GM19452 (cell line): ENCODE data around the gene VEPH1.

Experiments
- ATAC-seq: cut with Tn5 transposase; IDR thresholded peaks from one replicate; pipeline ENCODE4 v1.9.1; 2021; ENCODE audit not compliant: unreplicated experiment

The VEPH1 gene

GRCh38 chr3:157274644-157275137, 228.5 kb downstream of the VEPH1 start:
- ATAC-seq = no peak

- ATAC-seq = no peak
Measured at GRCh38 chr3:157271283-157271882, 231.8 kb downstream of the VEPH1 start.

DNA sequence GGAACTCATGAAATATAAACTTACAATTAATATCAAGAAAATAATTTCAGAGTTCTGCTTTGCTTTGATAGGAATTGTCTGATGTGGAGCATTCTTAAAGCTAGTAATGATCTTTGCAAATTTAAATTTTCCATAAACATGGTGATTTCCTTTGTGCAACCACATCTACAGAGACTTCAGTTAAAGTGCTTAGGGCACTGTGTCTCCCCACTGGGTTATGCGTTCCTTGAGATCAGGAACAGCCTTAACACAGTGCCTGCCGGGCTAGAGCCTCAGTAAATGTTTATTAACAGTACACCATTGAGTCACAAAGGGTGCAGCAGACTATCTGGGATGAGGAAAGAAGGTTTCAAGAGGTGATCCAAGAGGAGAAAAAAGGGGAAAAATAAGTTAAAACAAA, 235.2 kb downstream of the VEPH1 start:
- no peak for ATAC-seq

DNA sequence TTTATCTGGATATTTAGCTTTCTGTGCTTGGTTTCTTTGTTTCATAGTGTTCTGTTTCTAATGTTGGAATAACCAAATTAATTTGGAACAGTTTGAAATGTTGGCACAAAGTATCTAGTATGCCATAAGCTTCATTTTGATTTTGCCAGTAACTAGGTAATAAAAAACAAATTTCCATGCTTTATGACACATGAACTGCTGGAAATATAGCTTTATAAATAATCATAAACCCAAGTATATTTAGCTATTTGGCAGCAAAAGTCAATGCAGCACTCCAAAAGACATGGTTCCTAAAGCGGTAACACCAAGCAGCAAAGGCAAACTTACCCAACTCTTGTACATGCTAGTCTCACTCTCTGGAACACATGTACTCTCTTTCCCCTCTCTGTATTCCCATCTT, 237.3 kb downstream of the VEPH1 start:
- ATAC-seq = no peak

GRCh38 chr3:157263027-157263426, 240.2 kb downstream of the VEPH1 start:
- ATAC-seq = no peak

DNA sequence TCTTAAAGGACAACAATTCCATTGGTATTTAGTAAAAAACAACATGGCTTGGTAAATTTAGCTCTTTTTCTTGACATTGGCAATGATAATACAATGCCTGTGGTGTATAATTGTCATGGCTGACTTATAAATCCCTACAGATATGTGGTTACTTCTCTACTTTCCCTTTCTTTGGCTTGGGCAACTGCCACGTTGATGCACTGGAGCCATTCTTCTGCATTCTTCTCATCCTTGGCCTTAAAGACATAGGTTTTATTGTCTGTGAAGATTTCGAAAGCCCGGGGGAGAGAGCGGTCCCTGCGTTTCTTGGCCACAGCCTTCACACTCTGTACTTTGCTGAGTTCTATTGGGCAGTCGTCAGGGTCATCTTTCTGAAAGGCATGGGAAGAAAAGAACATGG, 242.2 kb downstream of the VEPH1 start:
- no peak for ATAC-seq

GRCh38 chr3:157259825-157260224, 243.4 kb downstream of the VEPH1 start:
- ATAC-seq = no peak

DNA sequence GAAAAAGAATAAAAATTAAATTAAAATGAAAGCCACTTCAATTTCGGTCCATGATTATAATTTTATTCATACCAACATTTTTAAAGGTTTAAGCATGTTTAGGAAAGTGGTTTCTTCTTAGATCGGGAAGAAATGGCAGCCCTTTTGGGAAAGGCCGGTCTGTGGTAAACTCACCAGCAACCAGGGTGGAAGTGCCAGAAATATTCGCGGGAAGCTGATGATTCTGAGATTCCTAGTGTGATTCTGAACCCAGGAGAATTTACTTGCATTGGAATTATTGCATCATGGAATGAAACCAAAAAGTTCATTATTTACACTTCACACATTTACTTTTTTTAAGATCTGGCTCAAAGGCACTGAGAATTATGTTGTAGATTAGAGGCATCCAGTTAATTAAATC, 246.1 kb downstream of the VEPH1 start:
- ATAC-seq = no peak

- ATAC-seq = no peak
Measured at GRCh38 chr3:157255797-157256196, 247.4 kb downstream of the VEPH1 start.

- no peak for ATAC-seq
Measured at GRCh38 chr3:157251685-157252084, 251.5 kb downstream of the VEPH1 start.

DNA sequence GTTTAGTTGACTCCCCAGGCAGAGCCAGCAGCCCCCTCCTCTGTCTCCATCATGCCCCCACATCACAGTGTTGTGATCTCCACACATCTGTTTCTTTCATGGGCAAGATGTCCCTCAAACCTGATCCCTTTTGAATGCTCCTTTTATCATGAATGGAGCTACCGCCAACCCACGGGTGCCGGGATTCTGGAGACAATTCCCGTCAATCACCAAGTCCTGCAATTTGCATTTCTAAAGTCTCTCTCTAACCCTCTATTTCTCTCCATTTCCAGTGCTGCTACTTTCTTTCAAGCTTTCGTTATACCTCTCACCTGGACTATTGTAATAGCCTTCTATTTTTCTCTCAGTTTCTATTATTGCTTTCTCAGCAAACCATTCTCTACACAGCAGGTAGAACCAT, 253.6 kb downstream of the VEPH1 start:
- ATAC-seq = no peak

GRCh38 chr3:157248590-157249422, 254.4 kb downstream of the VEPH1 start:
- ATAC-seq = no peak

DNA sequence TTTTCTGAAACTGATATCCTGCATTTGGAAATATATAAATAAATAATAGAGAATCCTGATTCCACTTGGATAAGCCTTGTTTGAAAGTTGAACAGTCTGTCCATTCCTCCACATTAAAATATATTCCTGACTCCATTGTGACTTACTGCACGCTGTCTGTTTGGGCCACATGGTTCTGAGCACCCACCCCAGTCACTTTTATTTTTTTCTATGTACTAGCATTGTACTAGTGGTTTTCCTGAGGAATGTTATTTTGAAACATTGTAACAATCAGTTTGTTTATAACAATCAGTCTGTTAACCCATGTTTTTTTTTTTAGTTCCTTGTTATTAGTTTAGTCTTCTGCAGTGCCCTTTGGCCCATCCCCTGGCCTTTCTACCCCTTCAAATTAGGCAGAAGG, 255.8 kb downstream of the VEPH1 start:
- no peak for ATAC-seq

DNA sequence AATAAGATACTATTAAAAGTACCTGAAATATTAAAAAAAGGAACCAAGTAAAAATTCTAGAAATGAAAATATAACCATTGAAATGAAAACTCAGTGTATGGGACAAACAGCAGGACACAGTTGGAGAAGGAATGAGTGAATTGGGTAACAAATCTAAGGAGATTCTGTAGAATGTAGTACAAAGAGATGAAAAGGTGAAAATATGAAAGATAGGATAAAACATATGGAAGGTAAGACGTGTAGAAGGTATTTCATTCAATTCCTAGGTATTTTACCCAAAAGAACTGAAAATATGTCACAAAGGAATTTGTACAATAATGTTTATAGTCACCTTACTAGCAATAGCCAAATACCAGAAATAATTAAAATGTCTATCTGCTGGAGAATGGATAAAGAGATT, 260.4 kb downstream of the VEPH1 start:
- ATAC-seq = no peak

DNA sequence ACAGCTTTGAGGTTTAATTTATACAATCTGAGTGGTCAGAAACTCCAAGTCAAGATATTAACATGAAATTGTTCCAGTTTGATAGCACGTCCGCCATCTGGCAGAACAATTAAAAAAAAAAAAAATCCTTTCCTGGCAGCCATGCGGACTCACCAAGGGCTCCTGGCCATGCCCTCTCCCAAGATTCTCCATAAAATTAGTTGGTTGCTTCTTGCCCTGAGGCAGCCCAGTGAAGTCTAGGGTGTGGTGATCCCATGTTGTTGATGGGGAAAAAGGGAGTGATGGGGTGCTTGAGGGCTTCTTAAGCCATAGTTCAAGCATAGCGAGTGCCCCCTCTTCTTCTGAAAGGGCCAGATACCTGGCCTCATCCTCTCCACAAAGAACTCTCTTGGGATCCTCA, 261.6 kb downstream of the VEPH1 start:
- no peak for ATAC-seq

DNA sequence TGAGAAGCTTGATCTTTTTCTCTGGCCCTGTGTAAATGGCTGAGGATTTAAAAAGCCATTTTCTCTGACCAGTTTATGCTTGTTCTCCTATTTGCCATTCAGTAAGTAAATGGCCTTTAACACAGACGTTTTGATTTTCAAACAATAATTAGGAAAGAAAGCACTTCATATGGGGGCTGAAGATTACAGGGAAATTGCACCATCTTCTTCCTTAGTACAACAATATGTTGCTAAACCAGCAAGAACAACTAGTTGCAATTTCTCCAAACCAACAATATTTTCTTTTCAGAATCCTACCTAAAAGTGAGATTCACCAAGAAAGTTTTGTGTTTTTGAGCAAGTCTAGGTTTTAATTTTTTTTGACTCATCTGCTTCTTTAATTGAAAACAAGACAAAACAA, 262.8 kb downstream of the VEPH1 start:
- ATAC-seq = no peak

DNA sequence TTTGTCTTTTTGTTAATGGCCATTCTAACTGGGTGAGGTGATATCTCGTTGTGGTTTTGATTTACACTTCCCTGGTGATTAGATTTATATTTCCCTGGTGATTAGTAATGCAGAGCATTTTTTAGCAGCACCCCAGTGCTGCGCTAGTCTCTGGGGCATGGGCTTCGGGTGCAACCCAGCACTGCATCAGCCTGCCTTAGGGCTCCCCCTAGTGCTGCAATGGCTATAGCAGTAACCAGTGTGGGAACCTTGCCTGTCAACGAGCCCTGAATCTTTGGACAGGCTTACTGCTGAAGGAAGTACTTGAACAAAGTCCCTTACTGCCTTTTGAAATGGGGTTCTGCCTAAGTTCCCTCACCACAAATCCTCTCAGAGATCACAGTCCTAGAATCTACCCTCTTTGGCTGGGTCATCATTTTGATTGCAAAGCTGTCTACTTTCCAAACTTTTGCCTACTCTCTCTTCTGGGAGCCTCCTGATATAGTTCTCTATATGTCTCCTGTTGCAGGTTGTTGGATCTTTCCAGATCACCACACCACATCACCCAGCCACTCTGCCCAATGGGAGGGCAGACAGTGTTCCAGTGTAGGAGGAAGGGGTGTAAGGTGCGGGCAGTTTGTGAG, 264.0 kb downstream of the VEPH1 start:
- ATAC-seq = peak; percentile 99

- ATAC-seq = no peak
Measured at GRCh38 chr3:157238457-157238856, 264.8 kb downstream of the VEPH1 start.

- ATAC-seq = no peak
Measured at GRCh38 chr3:157237886-157238285, 265.3 kb downstream of the VEPH1 start.

DNA sequence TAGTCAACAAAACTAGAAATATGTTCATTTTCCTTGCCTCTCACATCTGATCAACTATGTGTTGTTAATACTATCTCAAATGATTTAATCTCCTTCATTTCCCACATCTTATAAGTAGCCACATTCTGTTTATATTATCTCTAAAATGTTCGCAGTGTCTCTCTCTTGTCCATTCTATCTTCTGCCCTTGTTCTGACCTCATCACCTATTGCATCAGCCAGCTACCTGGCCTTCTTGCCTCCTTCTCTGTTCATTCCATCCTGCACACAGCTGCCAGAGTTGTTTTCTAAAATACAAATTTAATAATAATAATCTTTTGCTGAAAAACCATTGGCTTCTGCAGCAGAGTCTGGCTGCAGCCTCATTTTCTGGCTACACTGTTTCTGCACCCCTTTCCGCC, 267.9 kb downstream of the VEPH1 start:
- ATAC-seq = no peak

GRCh38 chr3:157233923-157234322, 269.3 kb downstream of the VEPH1 start:
- no peak for ATAC-seq

DNA sequence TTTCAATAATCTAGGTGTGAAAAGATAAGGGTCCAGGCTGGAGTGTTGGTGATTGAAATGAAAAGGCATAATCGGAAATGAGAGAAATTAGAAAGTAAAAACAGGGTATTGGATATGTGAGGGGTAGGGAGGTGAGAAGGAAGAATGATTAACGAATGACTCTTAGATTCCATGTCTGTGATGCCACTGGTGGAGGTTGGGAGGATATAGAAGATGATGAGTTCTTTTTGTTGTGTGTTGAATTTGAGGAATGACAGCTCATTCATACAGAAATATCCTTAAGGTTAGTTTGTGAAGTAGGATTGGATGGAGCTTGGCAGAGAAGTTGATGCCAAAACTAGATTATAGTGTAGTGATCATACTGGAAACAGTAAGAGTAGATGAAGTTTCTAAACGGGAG, 271.1 kb downstream of the VEPH1 start:
- no peak for ATAC-seq
